CD4-positive, alpha-beta T cell (primary cell): ENCODE data around the gene SMAD3. TPM values are rescaled to one million over a fixed set of nuclear protein-coding genes. Genes with fewer than 3 reads are reported as not detected.

Experiments
- ATAC-seq: fragments of 200-7000 bp; cut with Tn5 transposase; one replicate; pipeline ENCODE4 v1.10.0; 2022; ENCODE audit warnings: mild to moderate bottlenecking; ENCODE audit not compliant: poor library complexity
- CTCF ChIA-PET: fragments of 350-600 bp; sonication (Branson Sonifier 250); formaldehyde crosslinking; loops from one replicate; lab custom pipeline; 2021; ENCODE audit warnings: antibody characterized with exemption, inconsistent platforms; lab: Charles Lee
- POLR2A ChIA-PET: fragments of 350-600 bp; sonication (Branson Sonifier 250); formaldehyde crosslinking; loops from one replicate; lab custom pipeline; 2021; ENCODE audit warnings: antibody characterized with exemption, inconsistent platforms; lab: Charles Lee
- DNase-seq, 14 experiments: peaks; one replicate each; pipeline ENCODE4 v3.0.0-alpha.2; 2013 to 2020; ENCODE audit warnings: mixed read lengths in 2 of 14
- H3K27ac ChIP-seq, 2 donors: one replicate each; pipeline versions ENCODE4 v1.5.1 to v1.7.0; 2013; ENCODE audit warnings: low read length in 2 of 2, low read depth in 1 of 2, mild to moderate bottlenecking in 1 of 2
- H3K27me3 ChIP-seq, 2 experiments: 1 replicate in 1 of 2; 2 replicates in 1 of 2; pipeline versions ENCODE4 v1.6.1 to v1.7.0; 2013; ENCODE audit warnings: low read length in 2 of 2, control low read depth in 1 of 2, mild to moderate bottlenecking in 1 of 2, moderate library complexity in 1 of 2; ENCODE audit not compliant: insufficient read depth in 2 of 2, control insufficient read depth in 1 of 2
- H3K36me3 ChIP-seq: one replicate; pipeline ENCODE4 v1.6.1; 2013; ENCODE audit warnings: low read length, control low read depth; ENCODE audit not compliant: insufficient read depth
- H3K4me1 ChIP-seq: one replicate; pipeline ENCODE4 v1.6.1; 2013; ENCODE audit warnings: low read length, control low read depth; ENCODE audit not compliant: insufficient read depth
- H3K4me3 ChIP-seq: one replicate; pipeline ENCODE4 v1.5.1; 2013; ENCODE audit warnings: mild to moderate bottlenecking, low read length, moderate library complexity
- H3K9me3 ChIP-seq, 2 experiments: 1 replicate in 1 of 2; 2 replicates in 1 of 2; pipeline versions ENCODE4 v1.6.1 to v1.7.0; 2013; ENCODE audit warnings: low read length in 2 of 2, mild to moderate bottlenecking in 2 of 2, control low read depth in 1 of 2, moderate library complexity in 1 of 2; ENCODE audit not compliant: control insufficient read depth in 1 of 2, insufficient read depth in 1 of 2
- H3K27ac Mint-ChIP-seq: one replicate; pipeline ENCODE4 v1.8.0; 2020; ENCODE audit warnings: mixed read lengths
- H3K27me3 Mint-ChIP-seq: one replicate; pipeline ENCODE4 v1.8.0; 2021; ENCODE audit warnings: mixed read lengths
- H3K36me3 Mint-ChIP-seq: one replicate; pipeline ENCODE4 v1.8.0; 2021; ENCODE audit warnings: low read depth, mixed read lengths
- H3K4me1 Mint-ChIP-seq: one replicate; pipeline ENCODE4 v1.8.0; 2021; ENCODE audit warnings: low read depth, mixed read lengths
- H3K4me3 Mint-ChIP-seq: one replicate; pipeline ENCODE4 v1.8.0; 2020; ENCODE audit warnings: mild to moderate bottlenecking, mixed read lengths
- H3K9me3 Mint-ChIP-seq: one replicate; pipeline ENCODE4 v1.8.0; 2020; ENCODE audit warnings: mixed read lengths
- intact Hi-C, 2 experiments: fragments of 100-400 bp; cut with DNase I in 1 of 2; cut with micrococcal nuclease in 1 of 2; formaldehyde crosslinking; loops; one replicate each; pipeline versions ENCODE4 v1.15.1 to v1.9.0; 2023 to 2025; cut with DNase I, micrococcal nuclease
- total RNA-seq, 174 experiments: library from RNA in 2 of 174; stranded (reverse) in 2 of 174; gene quantifications; one replicate each; pipeline ENCODE4 v1.2.3 and lab custom pipeline; 2021 to 2026
- TF ChIP-seq, protein P1 (sequence below): fragments of 200-600 bp; IDR thresholded peaks from one replicate; pipeline ENCODE4 v1.8.0; 2022; ENCODE audit warnings: antibody characterized with exemption, mild to moderate bottlenecking

The SMAD3 gene
- total RNA-seq, 2 experiments from 2014 or later, result 30.0 to 31.0 TPM

DNA sequence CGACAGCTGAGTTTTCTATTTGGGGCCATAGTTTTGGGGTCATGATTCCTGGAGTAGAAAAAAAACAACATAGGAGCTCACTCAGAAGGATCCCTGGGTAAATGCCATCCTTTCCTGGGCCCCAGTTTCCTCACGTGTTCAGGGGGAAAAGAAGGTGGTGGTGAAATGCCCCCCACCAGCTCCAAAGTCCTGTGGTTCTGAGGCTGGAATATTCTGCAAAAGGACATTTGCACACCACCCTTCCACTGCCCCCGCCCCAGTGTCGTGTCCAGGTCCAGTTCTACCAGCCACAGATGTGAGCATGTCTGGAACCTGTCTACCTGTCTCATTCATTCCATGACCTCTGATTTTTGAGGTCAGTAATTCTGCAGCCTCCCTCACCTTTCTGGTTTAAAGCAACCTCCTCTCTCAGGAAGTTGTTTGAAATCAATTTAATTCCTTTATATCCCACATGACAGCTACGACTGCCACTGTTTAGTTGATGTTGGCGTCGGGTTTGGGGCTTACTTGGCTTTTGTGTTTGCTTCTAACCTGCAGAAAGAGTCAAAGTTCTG, 82.1 kb downstream of the SMAD3 start:
- peaks cover 5% of the 10 kb centered on the region for H3K36me3 ChIP-seq
- peaks cover 82% of the 10 kb centered on the region for H3K4me1 ChIP-seq
- H3K4me3 ChIP-seq, result no peak overlapping the region
- peak overlapping the region; percentile 52 for H3K4me3 Mint-ChIP-seq
- H3K9me3 Mint-ChIP-seq, result no peaks in the 10 kb centered on the region
- peak overlapping the region; percentile 88 for H3K27ac Mint-ChIP-seq
- intact Hi-C loops, result loop anchor here in 1 of 2 experiments (2.0 to 5.0 kb wide), 2 partner anchors 45 to 79 kb away; no protein-coding TSS in a partner anchor
- H3K9me3 ChIP-seq, result no peaks in the 10 kb centered on the region
- H3K27me3 Mint-ChIP-seq, result no peaks in the 10 kb centered on the region
- H3K27ac ChIP-seq, result peak overlapping the region in 1 of 2 donors; percentile 33
- DNase-seq, result no peak
- ChIA-PET CTCF (interaction anchor here (0.9 kb wide), 1 partner anchor 13 kb away, joined by 3 read pairs; no protein-coding TSS in a partner anchor), POLR2A (interaction anchor here (0.7 to 2.9 kb wide), 4 partner anchors 13 to 82 kb away, joined by 3 to 19 read pairs (median 7); partner anchors contain the start of gene SMAD3)
- no peaks in the 10 kb centered on the region for H3K36me3 Mint-ChIP-seq
- ATAC-seq, result no peak
- peaks cover 85% of the 10 kb centered on the region for H3K4me1 Mint-ChIP-seq
- no peaks in the 10 kb centered on the region for H3K27me3 ChIP-seq
- TF ChIP-seq, protein P1, sequence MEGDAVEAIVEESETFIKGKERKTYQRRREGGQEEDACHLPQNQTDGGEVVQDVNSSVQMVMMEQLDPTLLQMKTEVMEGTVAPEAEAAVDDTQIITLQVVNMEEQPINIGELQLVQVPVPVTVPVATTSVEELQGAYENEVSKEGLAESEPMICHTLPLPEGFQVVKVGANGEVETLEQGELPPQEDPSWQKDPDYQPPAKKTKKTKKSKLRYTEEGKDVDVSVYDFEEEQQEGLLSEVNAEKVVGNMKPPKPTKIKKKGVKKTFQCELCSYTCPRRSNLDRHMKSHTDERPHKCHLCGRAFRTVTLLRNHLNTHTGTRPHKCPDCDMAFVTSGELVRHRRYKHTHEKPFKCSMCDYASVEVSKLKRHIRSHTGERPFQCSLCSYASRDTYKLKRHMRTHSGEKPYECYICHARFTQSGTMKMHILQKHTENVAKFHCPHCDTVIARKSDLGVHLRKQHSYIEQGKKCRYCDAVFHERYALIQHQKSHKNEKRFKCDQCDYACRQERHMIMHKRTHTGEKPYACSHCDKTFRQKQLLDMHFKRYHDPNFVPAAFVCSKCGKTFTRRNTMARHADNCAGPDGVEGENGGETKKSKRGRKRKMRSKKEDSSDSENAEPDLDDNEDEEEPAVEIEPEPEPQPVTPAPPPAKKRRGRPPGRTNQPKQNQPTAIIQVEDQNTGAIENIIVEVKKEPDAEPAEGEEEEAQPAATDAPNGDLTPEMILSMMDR, result no peak

DNA sequence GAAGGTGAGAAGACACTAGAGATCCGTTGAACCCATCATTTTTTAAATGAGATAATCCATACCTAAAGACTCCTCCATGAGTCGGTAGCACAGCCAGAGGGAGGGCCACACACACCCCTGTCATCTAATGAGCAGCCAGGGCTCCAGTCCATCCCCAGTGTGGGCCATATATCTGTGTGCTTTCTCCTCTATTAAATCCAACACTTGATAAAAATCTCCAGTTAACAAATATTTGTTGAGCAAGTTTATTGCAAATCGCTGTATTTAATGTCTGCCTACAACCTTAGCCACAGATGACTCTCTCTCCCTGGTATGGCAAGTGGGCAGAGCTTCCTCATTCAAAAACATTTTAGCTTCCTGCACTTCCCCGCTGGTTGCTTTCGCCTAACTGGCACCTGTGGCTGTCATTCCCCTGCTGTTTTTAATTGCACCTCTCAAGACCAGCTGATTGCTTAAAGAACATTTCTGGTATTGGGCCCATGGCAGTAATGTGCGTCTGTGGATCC, 82.8 kb downstream of the SMAD3 start:
- H3K4me1 Mint-ChIP-seq, result peaks cover 83% of the 10 kb centered on the region
- no peaks in the 10 kb centered on the region for H3K36me3 Mint-ChIP-seq
- peaks cover 5% of the 10 kb centered on the region for H3K36me3 ChIP-seq
- ATAC-seq, result no peak
- H3K27me3 Mint-ChIP-seq, result no peaks in the 10 kb centered on the region
- intact Hi-C loops, result loop anchor here in 1 of 2 experiments (5.0 kb wide), 1 partner anchor 46 kb away; no protein-coding TSS in a partner anchor
- CTCF ChIA-PET, result interaction anchor here (1.6 kb wide), 1 partner anchor 66 kb away, joined by 6 read pairs; no protein-coding TSS in a partner anchor
- no peaks in the 10 kb centered on the region for H3K9me3 Mint-ChIP-seq
- H3K4me3 ChIP-seq, result no peak overlapping the region
- H3K27me3 ChIP-seq, result no peaks in the 10 kb centered on the region
- H3K27ac ChIP-seq, result peak overlapping the region in 1 of 2 donors; percentile 33
- POLR2A ChIA-PET, result interaction anchor here (0.7 to 2.9 kb wide), 5 partner anchors 14 to 82 kb away, joined by 3 to 19 read pairs (median 6); partner anchors contain the start of gene SMAD3
- TF ChIP-seq, protein P1, result no peak
- H3K9me3 ChIP-seq, result no peaks in the 10 kb centered on the region
- peak overlapping the region; percentile 8 for H3K4me3 Mint-ChIP-seq
- peak overlapping the region; percentile 88 for H3K27ac Mint-ChIP-seq
- peak in 4 of 14 experiments; percentile 43 to 52 (median 50) for DNase-seq
- peaks cover 76% of the 10 kb centered on the region for H3K4me1 ChIP-seq

DNA sequence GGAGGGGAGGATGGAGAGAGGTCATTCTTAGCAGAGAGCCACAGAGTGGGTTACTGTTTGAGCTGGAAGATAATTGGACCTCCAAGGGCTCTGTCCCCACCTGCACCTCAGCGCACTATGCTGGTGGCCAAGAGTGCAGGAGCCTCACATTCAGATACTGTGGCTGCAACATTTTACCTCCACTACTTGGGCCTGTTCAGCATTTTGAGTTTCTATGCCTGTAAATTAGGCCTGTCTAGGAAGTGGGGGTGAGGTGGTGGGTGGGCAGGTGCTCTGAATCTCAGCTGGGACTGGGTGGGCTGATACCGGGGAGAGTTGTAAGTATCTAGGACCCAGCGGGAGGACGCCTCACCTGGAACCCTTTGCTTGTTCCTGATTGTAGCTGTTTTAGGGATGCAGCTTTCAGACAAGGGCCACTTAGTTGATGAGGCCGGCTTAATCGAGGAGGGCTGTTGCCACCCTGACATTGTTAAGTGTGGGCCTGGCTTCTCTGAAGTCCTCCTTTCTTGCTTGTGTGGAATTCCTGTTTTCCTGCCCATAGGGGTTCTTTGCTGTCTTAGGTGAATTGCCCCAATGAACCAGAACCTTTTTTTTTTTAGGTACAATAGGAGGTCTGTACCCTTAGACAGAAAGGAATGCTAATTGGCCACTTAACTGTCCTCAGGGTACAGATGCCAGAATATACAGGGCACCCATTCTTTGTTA, 83.8 kb downstream of the SMAD3 start:
- no peak overlapping the region for H3K4me3 ChIP-seq
- H3K9me3 ChIP-seq, result no peaks in the 10 kb centered on the region
- H3K36me3 Mint-ChIP-seq, result no peaks in the 10 kb centered on the region
- no peaks in the 10 kb centered on the region for H3K27me3 Mint-ChIP-seq
- H3K4me1 ChIP-seq, result peaks cover 76% of the 10 kb centered on the region
- no peak for DNase-seq
- no peak overlapping the region for H3K27ac ChIP-seq
- ATAC-seq, result no peak
- CTCF ChIA-PET, result interaction anchor here (1.0 to 1.6 kb wide), 2 partner anchors 15 to 67 kb away, joined by 3 to 6 read pairs; no protein-coding TSS in a partner anchor
- H3K4me1 Mint-ChIP-seq, result peaks cover 77% of the 10 kb centered on the region
- intact Hi-C loops, result loop anchor here in 1 of 2 experiments (5.0 kb wide), 1 partner anchor 47 kb away; no protein-coding TSS in a partner anchor
- H3K27ac Mint-ChIP-seq, result peak overlapping the region; percentile 88
- H3K9me3 Mint-ChIP-seq, result no peaks in the 10 kb centered on the region
- peak overlapping the region; percentile 9 for H3K4me3 Mint-ChIP-seq
- H3K27me3 ChIP-seq, result no peaks in the 10 kb centered on the region
- POLR2A ChIA-PET, result interaction anchor here (0.6 to 2.9 kb wide), 5 partner anchors 15 to 82 kb away, joined by 3 to 19 read pairs (median 4); no protein-coding TSS in a partner anchor
- TF ChIP-seq, protein P1, result no peak
- peaks cover 14% of the 10 kb centered on the region for H3K36me3 ChIP-seq
